ENCODE results near the gene TXK.

DNA sequence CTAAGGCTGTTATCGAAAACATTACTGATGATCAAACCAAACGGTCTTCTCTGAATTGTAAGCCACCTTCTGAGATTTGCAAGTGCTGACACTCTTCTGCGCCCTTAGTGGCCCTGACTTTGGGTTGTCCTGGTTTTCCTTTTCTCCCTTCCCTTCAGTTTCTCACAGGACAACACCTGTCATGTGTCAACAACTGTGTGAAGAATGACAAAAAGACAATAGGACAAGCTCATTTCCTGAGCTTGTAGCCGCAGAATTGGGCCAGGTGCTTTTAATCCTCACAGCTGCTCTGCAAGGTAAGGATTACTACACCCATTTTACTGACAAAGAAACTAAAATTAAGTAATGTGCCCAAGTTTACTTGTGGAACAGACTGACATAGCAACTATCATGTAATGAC lies 44.9 kb upstream of the TXK start:
- TF ChIP-seq EZH2 (IDR thresholded peaks at IDR 0.05; ENCODE audit: insufficient read depth, poor library complexity, severe bottlenecking) = no peak
- no peak for TF ChIP-seq EZH2phosphoT487 (IDR thresholded peaks at IDR 0.05; ENCODE audit: insufficient read depth, low read depth)

All from GM23248 (cell line).